Parathyroid adenoma (tissue), 2 donors: ENCODE measurements around the gene KPNB1.

ENCODE experiments used
- H2AFZ ChIP-seq: fragments of 300-600 bp; sonication (generic); one replicate; pipeline ENCODE4 v1.7.0; 2017; ENCODE audit warnings: antibody characterized with exemption, mild to moderate bottlenecking
- H3K27ac ChIP-seq: fragments of 300-600 bp; sonication (generic); one replicate; pipeline ENCODE4 v1.7.0; 2017
- H3K27me3 ChIP-seq: fragments of 300-600 bp; sonication (generic); one replicate; pipeline ENCODE4 v1.7.0; 2017; ENCODE audit warnings: low read length; ENCODE audit not compliant: control insufficient read depth, insufficient read depth
- H3K36me3 ChIP-seq: fragments of 300-600 bp; sonication (generic); one replicate; pipeline ENCODE4 v1.7.0; 2017; ENCODE audit warnings: low read length; ENCODE audit not compliant: control insufficient read depth, insufficient read depth
- H3K4me1 ChIP-seq: fragments of 300-600 bp; sonication (generic); one replicate; pipeline ENCODE4 v1.7.0; 2017; ENCODE audit warnings: control low read depth
- H3K4me2 ChIP-seq: fragments of 300-600 bp; sonication (generic); one replicate; pipeline ENCODE4 v1.7.0; 2017; ENCODE audit warnings: low read length
- H3K4me3 ChIP-seq: fragments of 300-600 bp; sonication (generic); one replicate; pipeline ENCODE4 v1.7.0; 2017; ENCODE audit warnings: low read depth, low read length
- H3K79me2 ChIP-seq: fragments of 300-600 bp; sonication (generic); one replicate; pipeline ENCODE4 v1.7.0; 2017; ENCODE audit warnings: control low read depth
- H3K9ac ChIP-seq: fragments of 300-600 bp; sonication (generic); one replicate; pipeline ENCODE4 v1.7.0; 2017; ENCODE audit warnings: mild to moderate bottlenecking
- H3K9me3 ChIP-seq: fragments of 300-600 bp; sonication (generic); one replicate; pipeline ENCODE4 v1.7.0; 2017; ENCODE audit warnings: low read length; ENCODE audit not compliant: control insufficient read depth
- CTCF ChIP-seq: fragments of 300-600 bp; sonication (generic); IDR thresholded peaks from one replicate; pipeline ENCODE4 v1.7.0; 2017; ENCODE audit warnings: antibody characterized with exemption, mild to moderate bottlenecking
- donor health status: primary hyperparathyroidism.

The KPNB1 gene

GRCh38 chr17:47709594-47709993 lies 59.9 kb downstream of the KPNB1 start:
- Histone ChIP-seq H3K79me2 (no peaks in the 10 kb centered on the region), H2AFZ (no peak overlapping the region), H3K27me3 (no peaks in the 10 kb centered on the region), H3K4me3 (no peak overlapping the region), H3K4me1 (peaks cover 6% of the 10 kb centered on the region), H3K9ac (no peak overlapping the region), H3K36me3 (no peaks in the 10 kb centered on the region), H3K27ac (no peak overlapping the region), H3K9me3 (no peaks in the 10 kb centered on the region), H3K4me2 (no peak overlapping the region)
- TF ChIP-seq CTCF = no peak

- H3K79me2 ChIP-seq = no peaks in the 10 kb centered on the region
- H3K4me3 ChIP-seq = no peak overlapping the region
- H3K27ac ChIP-seq = no peak overlapping the region
- H3K36me3 ChIP-seq = no peaks in the 10 kb centered on the region
- H3K9ac ChIP-seq = no peak overlapping the region
- H2AFZ ChIP-seq = no peak overlapping the region
- H3K4me2 ChIP-seq = no peak overlapping the region
- TF ChIP-seq CTCF = no peak
- H3K27me3 ChIP-seq = no peaks in the 10 kb centered on the region
- H3K4me1 ChIP-seq = peaks cover 6% of the 10 kb centered on the region
- H3K9me3 ChIP-seq = no peaks in the 10 kb centered on the region
Measured at GRCh38 chr17:47711366-47712099, 61.8 kb downstream of the KPNB1 start.

- Histone ChIP-seq H3K4me2 (no peak overlapping the region), H3K79me2 (no peaks in the 10 kb centered on the region), H3K4me3 (no peak overlapping the region), H2AFZ (no peak overlapping the region), H3K27ac (no peak overlapping the region), H3K9ac (no peak overlapping the region), H3K4me1 (no peaks in the 10 kb centered on the region), H3K36me3 (no peaks in the 10 kb centered on the region), H3K27me3 (no peaks in the 10 kb centered on the region), H3K9me3 (no peaks in the 10 kb centered on the region)
- no peak for TF ChIP-seq CTCF
Measured at GRCh38 chr17:47712330-47713023, 62.8 kb downstream of the KPNB1 start.

GRCh38 chr17:47713980-47714700 lies 64.4 kb downstream of the KPNB1 start:
- Histone ChIP-seq H2AFZ (peak overlapping the region; percentile 28), H3K79me2 (no peaks in the 10 kb centered on the region), H3K9ac (no peak overlapping the region), H3K27ac (no peak overlapping the region), H3K27me3 (no peaks in the 10 kb centered on the region), H3K36me3 (no peaks in the 10 kb centered on the region), H3K4me1 (no peaks in the 10 kb centered on the region), H3K9me3 (no peaks in the 10 kb centered on the region), H3K4me3 (no peak overlapping the region), H3K4me2 (no peak overlapping the region)
- TF ChIP-seq CTCF = no peak
